Measurements from ENCODE around the gene MLF2.
"Not testable (repeated sequence)": the region's sequence is repeated elsewhere in the genome, so short reads cannot be mapped to it uniquely, and the experiment has no call there.

MLF2 gene

DNA sequence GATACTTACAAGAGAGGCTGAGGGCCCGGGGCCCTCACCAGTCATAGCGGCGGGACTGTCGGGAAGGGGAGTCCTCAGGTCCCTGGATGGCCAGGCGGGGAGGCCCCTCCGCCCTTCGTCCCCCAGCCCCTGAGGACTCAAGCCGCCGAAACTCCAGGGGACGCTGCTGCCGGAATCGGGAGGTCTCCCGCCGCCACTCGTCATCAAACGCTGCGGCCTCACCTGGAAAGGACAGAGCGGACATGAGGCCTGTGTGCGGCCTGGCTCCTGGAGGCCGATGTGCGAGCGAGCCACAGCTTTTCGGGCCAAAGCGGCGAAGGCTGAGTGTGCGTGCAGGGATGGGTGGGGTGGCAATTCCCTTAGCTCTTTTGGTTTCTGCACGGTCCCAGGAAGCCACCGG lies 4.2 kb downstream of the MLF2 start:
- TF ChIP-seq, protein P1, sequence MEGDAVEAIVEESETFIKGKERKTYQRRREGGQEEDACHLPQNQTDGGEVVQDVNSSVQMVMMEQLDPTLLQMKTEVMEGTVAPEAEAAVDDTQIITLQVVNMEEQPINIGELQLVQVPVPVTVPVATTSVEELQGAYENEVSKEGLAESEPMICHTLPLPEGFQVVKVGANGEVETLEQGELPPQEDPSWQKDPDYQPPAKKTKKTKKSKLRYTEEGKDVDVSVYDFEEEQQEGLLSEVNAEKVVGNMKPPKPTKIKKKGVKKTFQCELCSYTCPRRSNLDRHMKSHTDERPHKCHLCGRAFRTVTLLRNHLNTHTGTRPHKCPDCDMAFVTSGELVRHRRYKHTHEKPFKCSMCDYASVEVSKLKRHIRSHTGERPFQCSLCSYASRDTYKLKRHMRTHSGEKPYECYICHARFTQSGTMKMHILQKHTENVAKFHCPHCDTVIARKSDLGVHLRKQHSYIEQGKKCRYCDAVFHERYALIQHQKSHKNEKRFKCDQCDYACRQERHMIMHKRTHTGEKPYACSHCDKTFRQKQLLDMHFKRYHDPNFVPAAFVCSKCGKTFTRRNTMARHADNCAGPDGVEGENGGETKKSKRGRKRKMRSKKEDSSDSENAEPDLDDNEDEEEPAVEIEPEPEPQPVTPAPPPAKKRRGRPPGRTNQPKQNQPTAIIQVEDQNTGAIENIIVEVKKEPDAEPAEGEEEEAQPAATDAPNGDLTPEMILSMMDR (conservative IDR thresholded peaks at IDR 0.05) = no peak
- no peak overlapping the region for H3K27ac ChIP-seq

DNA sequence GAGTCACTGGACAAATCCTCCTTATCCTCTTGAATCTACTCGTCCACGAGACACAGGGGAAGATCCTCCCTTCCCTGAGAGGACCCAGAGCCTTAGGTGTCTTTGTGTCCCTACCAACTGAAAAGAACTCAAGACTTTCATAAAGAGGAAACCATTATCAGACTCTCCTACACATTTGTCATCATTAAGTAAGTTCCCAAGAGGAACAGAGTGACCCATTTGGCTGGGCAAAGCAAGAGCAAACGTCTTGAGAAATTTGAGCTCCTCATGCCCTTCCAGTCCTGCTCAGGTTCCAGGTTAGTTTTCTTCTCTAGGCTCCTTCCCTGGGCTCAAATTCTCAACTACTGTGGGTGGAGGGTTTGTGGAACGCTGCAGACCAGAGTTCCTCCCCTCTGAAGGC lies 5.7 kb downstream of the MLF2 start:
- TF ChIP-seq, protein P1 (conservative IDR thresholded peaks at IDR 0.05) = no peak
- H3K27ac ChIP-seq = no peak overlapping the region

- H3K27ac ChIP-seq = no peak overlapping the region
- TF ChIP-seq, protein P1 (conservative IDR thresholded peaks at IDR 0.05) = no peak
These were observed 7.0 kb downstream of the MLF2 start for GRCh38 chr12:6745741-6746525.

DNA sequence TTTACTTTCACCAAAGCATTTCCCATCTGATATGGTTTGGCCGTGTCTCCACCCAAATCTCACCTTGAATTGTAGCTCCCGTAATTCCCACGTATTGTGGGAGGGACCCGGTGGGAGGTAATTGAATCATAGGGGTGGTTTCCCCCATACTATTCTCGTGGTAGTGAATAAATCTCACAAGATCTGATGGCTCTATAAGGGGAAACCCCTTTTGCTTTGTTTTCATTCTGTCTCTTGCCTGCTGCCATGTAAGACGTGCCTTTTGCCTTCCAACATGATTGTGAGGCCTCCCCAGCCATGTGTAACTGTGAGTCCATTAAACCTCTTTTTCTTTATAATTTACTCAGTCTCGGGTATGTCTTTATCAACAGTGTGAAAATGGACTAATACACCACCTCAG lies 9.6 kb downstream of the MLF2 start:
- not testable (repeated sequence) for H3K27ac ChIP-seq

DNA sequence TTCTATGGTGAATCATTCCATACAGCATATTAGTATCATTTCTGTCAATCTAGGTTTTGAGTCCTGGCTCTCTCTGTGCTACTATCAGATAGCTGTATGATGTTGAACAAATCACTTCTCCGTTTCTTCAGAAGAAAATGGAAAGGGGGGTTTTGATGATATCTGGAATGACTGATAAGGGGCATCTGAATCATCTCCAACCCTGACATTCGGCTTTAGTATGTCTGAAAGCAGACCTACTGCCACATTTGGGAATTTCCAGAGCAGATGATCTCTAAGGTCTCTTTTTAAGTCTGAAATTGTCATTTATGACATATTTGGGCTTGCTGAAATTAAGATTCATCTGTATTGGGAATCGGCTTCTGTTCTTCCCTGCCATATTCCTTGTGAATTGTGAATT lies 10.1 kb downstream of the MLF2 start:
- H3K27ac ChIP-seq = no peak overlapping the region
- TF ChIP-seq, protein P1 (conservative IDR thresholded peaks at IDR 0.05) = no peak

DNA sequence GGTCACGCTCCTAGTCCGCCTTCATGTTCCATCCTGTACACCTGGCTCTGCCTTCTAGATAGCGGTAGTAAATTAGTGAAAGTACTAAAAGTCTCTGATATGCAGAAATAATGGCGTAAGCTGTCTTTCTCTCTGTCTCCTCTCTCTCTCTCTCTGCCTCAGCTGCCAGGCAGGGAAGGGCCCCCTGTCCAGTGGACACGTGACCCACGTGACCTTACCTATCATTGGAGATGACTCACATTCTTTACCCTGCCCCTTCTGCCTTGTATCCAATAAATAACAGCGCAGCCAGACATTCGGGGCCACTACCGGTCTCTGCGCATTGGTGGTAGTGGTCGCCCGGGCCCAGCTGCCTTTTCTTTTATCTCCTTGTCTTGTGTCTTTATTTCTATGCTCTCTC lies 10.9 kb downstream of the MLF2 start:
- H3K27ac ChIP-seq = not testable (repeated sequence)

DNA sequence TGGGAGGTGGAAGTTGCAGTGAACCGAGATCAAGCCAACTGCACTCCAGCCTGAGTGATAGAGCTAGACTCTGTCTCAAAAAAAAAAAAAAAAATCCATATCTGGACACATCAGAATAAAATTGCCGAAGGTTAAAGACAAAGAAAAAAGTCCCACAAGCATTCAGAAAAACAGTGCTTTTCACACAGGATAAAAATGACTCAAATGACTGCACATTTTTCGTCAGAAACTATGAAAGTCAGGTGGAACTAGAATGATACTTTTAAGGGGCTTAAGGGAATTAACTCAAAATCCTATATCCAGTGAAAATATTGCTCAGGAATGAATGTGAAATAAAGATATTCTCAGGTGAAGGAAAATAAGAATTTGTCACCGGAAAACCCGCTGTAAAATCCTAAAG lies 16.2 kb downstream of the MLF2 start:
- TF ChIP-seq, protein P1 (conservative IDR thresholded peaks at IDR 0.05) = no peak
- peak overlapping the region; percentile 74 for H3K27ac ChIP-seq

- peak overlapping the region; percentile 74 for H3K27ac ChIP-seq
- TF ChIP-seq, protein P1 (conservative IDR thresholded peaks at IDR 0.05) = peak; percentile 96
These were observed 17.3 kb downstream of the MLF2 start for GRCh38 chr12:6735448-6736191.
